GM12891 (cell line): ENCODE results near the gene AASDHPPT.
A peak's percentile ranks its signal among the peaks of the same experiment; 100 is the strongest.

Experiments used
- PAX5 ChIP-seq: IDR thresholded peaks from 2 replicates; pipeline ENCODE4 v1.6.1; 2011; ENCODE audit warnings: low read length, moderate library complexity, mild to moderate bottlenecking; ENCODE audit not compliant: insufficient read depth, severe bottlenecking
- POLR2A ChIP-seq: IDR thresholded peaks from 2 replicates; pipeline ENCODE4 v1.6.1; 2011; ENCODE audit warnings: low read depth, low read length, control low read depth
- POLR2AphosphoS5 ChIP-seq: IDR thresholded peaks from 2 replicates; pipeline ENCODE4 v1.6.1; 2011; ENCODE audit warnings: low read depth, low read length, control low read depth
- SPI1 ChIP-seq: IDR thresholded peaks from 2 replicates; pipeline ENCODE4 v1.6.1; 2011; ENCODE audit warnings: low read depth, low read length, control low read depth
- TAF1 ChIP-seq: IDR thresholded peaks from 2 replicates; pipeline ENCODE4 v1.6.1; 2011; ENCODE audit warnings: low read depth, low read length, control low read depth

GRCh38 chr11:106077609-106078455 lies at the start of gene AASDHPPT:
- TF ChIP-seq POLR2A, result peak; percentile 68; the same call in 1 of the 2 replicates
- TF ChIP-seq POLR2AphosphoS5, result peak; percentile 88
- no peak for TF ChIP-seq SPI1
- TF ChIP-seq PAX5, result no peak
- TF ChIP-seq TAF1, result no peak
